ENCODE results near the gene OAT.
"Not testable (repeated sequence)": the region's sequence is repeated elsewhere in the genome, so short reads cannot be mapped to it uniquely, and the experiment has no call there.

The OAT gene

GRCh38 chr10:124441694-124442093 is 23.0 kb upstream of the OAT start:
- H3K36me3 ChIP-seq (ENCODE audit: insufficient read depth, low read length); H3K4me1 ChIP-seq (ENCODE audit: control insufficient read depth, insufficient read depth, low read length); H3K9me3 ChIP-seq (replicated peaks; ENCODE audit: low read length); H3K4me2 ChIP-seq (ENCODE audit: low read length); H3K4me3 ChIP-seq (ENCODE audit: low read length); H3K9ac ChIP-seq (ENCODE audit: low read depth, low read length): not testable (repeated sequence)
- peaks cover 40% of the 10 kb centered on the region for H3K27me3 ChIP-seq (ENCODE audit: control insufficient read depth, insufficient read depth, low read length)

- Histone ChIP-seq H3K9ac (ENCODE audit: low read depth, low read length) (no peak overlapping the region), H3K4me3 (ENCODE audit: low read length) (no peak overlapping the region), H3K27me3 (ENCODE audit: control insufficient read depth, insufficient read depth, low read length) (peaks cover 1% of the 10 kb centered on the region), H3K4me2 (ENCODE audit: low read length) (no peak overlapping the region), H3K36me3 (ENCODE audit: insufficient read depth, low read length) (no peaks in the 10 kb centered on the region), H3K9me3 (replicated peaks; ENCODE audit: low read length) (no peaks in the 10 kb centered on the region), H3K4me1 (ENCODE audit: control insufficient read depth, insufficient read depth, low read length) (no peaks in the 10 kb centered on the region)
These were observed 17.5 kb upstream of the OAT start for GRCh38 chr10:124436191-124436638.

GRCh38 chr10:124435683-124436082 is 17.0 kb upstream of the OAT start:
- H3K36me3 ChIP-seq (ENCODE audit: insufficient read depth, low read length); H3K4me3 ChIP-seq (ENCODE audit: low read length); H3K4me2 ChIP-seq (ENCODE audit: low read length); H3K9me3 ChIP-seq (replicated peaks; ENCODE audit: low read length); H3K27me3 ChIP-seq (ENCODE audit: control insufficient read depth, insufficient read depth, low read length); H3K4me1 ChIP-seq (ENCODE audit: control insufficient read depth, insufficient read depth, low read length); H3K9ac ChIP-seq (ENCODE audit: low read depth, low read length): not testable (repeated sequence)

GRCh38 chr10:124433461-124433860 is 14.7 kb upstream of the OAT start:
- Histone ChIP-seq H3K36me3 (ENCODE audit: insufficient read depth, low read length) (no peaks in the 10 kb centered on the region), H3K27me3 (ENCODE audit: control insufficient read depth, insufficient read depth, low read length) (peaks cover 21% of the 10 kb centered on the region), H3K4me2 (ENCODE audit: low read length) (no peak overlapping the region), H3K9ac (ENCODE audit: low read depth, low read length) (no peak overlapping the region), H3K9me3 (replicated peaks; ENCODE audit: low read length) (no peaks in the 10 kb centered on the region), H3K4me3 (ENCODE audit: low read length) (no peak overlapping the region), H3K4me1 (ENCODE audit: control insufficient read depth, insufficient read depth, low read length) (no peaks in the 10 kb centered on the region)

GRCh38 chr10:124430077-124430476 is 11.4 kb upstream of the OAT start:
- Histone ChIP-seq H3K4me2 (ENCODE audit: low read length) (no peak overlapping the region), H3K9ac (ENCODE audit: low read depth, low read length) (no peak overlapping the region), H3K9me3 (replicated peaks; ENCODE audit: low read length) (no peaks in the 10 kb centered on the region), H3K27me3 (ENCODE audit: control insufficient read depth, insufficient read depth, low read length) (peaks cover 41% of the 10 kb centered on the region), H3K36me3 (ENCODE audit: insufficient read depth, low read length) (no peaks in the 10 kb centered on the region), H3K4me3 (ENCODE audit: low read length) (no peak overlapping the region), H3K4me1 (ENCODE audit: control insufficient read depth, insufficient read depth, low read length) (no peaks in the 10 kb centered on the region)

- Histone ChIP-seq H3K9me3 (replicated peaks; ENCODE audit: low read length) (no peaks in the 10 kb centered on the region), H3K9ac (ENCODE audit: low read depth, low read length) (no peak overlapping the region), H3K27me3 (ENCODE audit: control insufficient read depth, insufficient read depth, low read length) (peaks cover 41% of the 10 kb centered on the region)
These were observed 10.9 kb upstream of the OAT start for GRCh38 chr10:124429576-124429975.

GRCh38 chr10:124428207-124428777 is 9.6 kb upstream of the OAT start:
- no peaks in the 10 kb centered on the region for H3K9me3 ChIP-seq (replicated peaks; ENCODE audit: low read length)
- no peak overlapping the region for H3K4me2 ChIP-seq (ENCODE audit: low read length)
- H3K9ac ChIP-seq (ENCODE audit: low read depth, low read length), result no peak overlapping the region
- H3K36me3 ChIP-seq (ENCODE audit: insufficient read depth, low read length), result no peaks in the 10 kb centered on the region
- no peak overlapping the region for H3K4me3 ChIP-seq (ENCODE audit: low read length)
- no peaks in the 10 kb centered on the region for H3K4me1 ChIP-seq (ENCODE audit: control insufficient read depth, insufficient read depth, low read length)
- H3K27me3 ChIP-seq (ENCODE audit: control insufficient read depth, insufficient read depth, low read length), result peaks cover 49% of the 10 kb centered on the region

More at GRCh38 chr10:124429576-124429975, 10.9 kb upstream of the OAT start:
- Histone ChIP-seq H3K4me1 (ENCODE audit: control insufficient read depth, insufficient read depth, low read length) (no peaks in the 10 kb centered on the region), H3K4me3 (ENCODE audit: low read length) (no peak overlapping the region), H3K4me2 (ENCODE audit: low read length) (no peak overlapping the region), H3K36me3 (ENCODE audit: insufficient read depth, low read length) (no peaks in the 10 kb centered on the region)

GRCh38 chr10:124425227-124425962 is 6.7 kb upstream of the OAT start:
- Histone ChIP-seq H3K4me1 (ENCODE audit: control insufficient read depth, insufficient read depth, low read length) (no peaks in the 10 kb centered on the region), H3K4me2 (ENCODE audit: low read length) (no peak overlapping the region), H3K4me3 (ENCODE audit: low read length) (no peak overlapping the region), H3K27me3 (ENCODE audit: control insufficient read depth, insufficient read depth, low read length) (peaks cover 62% of the 10 kb centered on the region), H3K9ac (ENCODE audit: low read depth, low read length) (no peak overlapping the region), H3K36me3 (ENCODE audit: insufficient read depth, low read length) (no peaks in the 10 kb centered on the region), H3K9me3 (replicated peaks; ENCODE audit: low read length) (no peaks in the 10 kb centered on the region)

GRCh38 chr10:124423813-124424212 is 5.1 kb upstream of the OAT start:
- peaks cover 53% of the 10 kb centered on the region for H3K27me3 ChIP-seq (ENCODE audit: control insufficient read depth, insufficient read depth, low read length)
- no peaks in the 10 kb centered on the region for H3K36me3 ChIP-seq (ENCODE audit: insufficient read depth, low read length)
- peaks cover 5% of the 10 kb centered on the region for H3K4me1 ChIP-seq (ENCODE audit: control insufficient read depth, insufficient read depth, low read length)
- H3K9me3 ChIP-seq (replicated peaks; ENCODE audit: low read length), result no peaks in the 10 kb centered on the region
- no peak overlapping the region for H3K4me2 ChIP-seq (ENCODE audit: low read length)
- no peak overlapping the region for H3K4me3 ChIP-seq (ENCODE audit: low read length)
- no peak overlapping the region for H3K9ac ChIP-seq (ENCODE audit: low read depth, low read length)

GRCh38 chr10:124422742-124423141 is 4.0 kb upstream of the OAT start:
- Histone ChIP-seq H3K27me3 (ENCODE audit: control insufficient read depth, insufficient read depth, low read length) (peaks cover 43% of the 10 kb centered on the region), H3K4me1 (ENCODE audit: control insufficient read depth, insufficient read depth, low read length) (peaks cover 5% of the 10 kb centered on the region), H3K36me3 (ENCODE audit: insufficient read depth, low read length) (no peaks in the 10 kb centered on the region)

GRCh38 chr10:124420254-124420653 is 1.5 kb upstream of the OAT start:
- Histone ChIP-seq H3K9ac (ENCODE audit: low read depth, low read length) (no peak overlapping the region), H3K4me1 (ENCODE audit: control insufficient read depth, insufficient read depth, low read length) (peaks cover 22% of the 10 kb centered on the region), H3K4me2 (ENCODE audit: low read length) (no peak overlapping the region), H3K4me3 (ENCODE audit: low read length) (no peak overlapping the region), H3K36me3 (ENCODE audit: insufficient read depth, low read length) (no peaks in the 10 kb centered on the region), H3K27me3 (ENCODE audit: control insufficient read depth, insufficient read depth, low read length) (peaks cover 30% of the 10 kb centered on the region), H3K9me3 (replicated peaks; ENCODE audit: low read length) (no peaks in the 10 kb centered on the region)

More at GRCh38 chr10:124422742-124423141, 4.0 kb upstream of the OAT start:
- Histone ChIP-seq H3K4me2 (ENCODE audit: low read length) (no peak overlapping the region), H3K4me3 (ENCODE audit: low read length) (no peak overlapping the region), H3K9ac (ENCODE audit: low read depth, low read length) (no peak overlapping the region), H3K9me3 (replicated peaks; ENCODE audit: low read length) (no peaks in the 10 kb centered on the region)

- H3K36me3 ChIP-seq (ENCODE audit: insufficient read depth, low read length), result peaks cover 1% of the 10 kb centered on the region
- H3K9ac ChIP-seq (ENCODE audit: low read depth, low read length), result no peak overlapping the region
- H3K27me3 ChIP-seq (ENCODE audit: control insufficient read depth, insufficient read depth, low read length), result peaks cover 30% of the 10 kb centered on the region
- H3K4me2 ChIP-seq (ENCODE audit: low read length), result peak overlapping the region; percentile 91
- peaks cover 24% of the 10 kb centered on the region for H3K4me1 ChIP-seq (ENCODE audit: control insufficient read depth, insufficient read depth, low read length)
- no peaks in the 10 kb centered on the region for H3K9me3 ChIP-seq (replicated peaks; ENCODE audit: low read length)
- H3K4me3 ChIP-seq (ENCODE audit: low read length), result no peak overlapping the region
These were observed 912 bp upstream of the OAT start for GRCh38 chr10:124419635-124420034.

All from skeletal muscle satellite cell (primary cell).